KMS-11 (cell line): ENCODE measurements around the gene BBX.

Experiments
- H2AFZ ChIP-seq: fragments of 200-600 bp; sonication (generic); 2 replicates; pipeline ENCODE4 v1.6.1; 2016; ENCODE audit warnings: antibody characterized with exemption, mixed run types, low read depth
- H3K27ac ChIP-seq: fragments of 200-600 bp; sonication (generic); 2 replicates; pipeline ENCODE4 v1.6.1; 2016; ENCODE audit warnings: mild to moderate bottlenecking, mixed run types
- H3K27me3 ChIP-seq: fragments of 200-600 bp; sonication (generic); 2 replicates; pipeline ENCODE4 v1.6.1; 2017; ENCODE audit warnings: mild to moderate bottlenecking, low read depth, mixed run types, moderate library complexity; ENCODE audit not compliant: insufficient read depth
- H3K36me3 ChIP-seq: fragments of 200-600 bp; sonication (generic); 2 replicates; pipeline ENCODE4 v1.6.1; 2017; ENCODE audit warnings: mild to moderate bottlenecking, mixed run types; ENCODE audit not compliant: insufficient read depth
- H3K4me1 ChIP-seq: fragments of 200-600 bp; sonication (generic); 2 replicates; pipeline ENCODE4 v1.6.1; 2016; ENCODE audit warnings: mild to moderate bottlenecking, low read depth, mixed run types; ENCODE audit not compliant: poor library complexity, severe bottlenecking
- H3K4me2 ChIP-seq: fragments of 200-600 bp; sonication (generic); 2 replicates; pipeline ENCODE4 v1.7.0; 2016; ENCODE audit warnings: mild to moderate bottlenecking, mixed run types
- H3K4me3 ChIP-seq: fragments of 200-600 bp; sonication (generic); IDR thresholded peaks from 2 replicates; pipeline ENCODE4 v1.6.1; 2017; ENCODE audit warnings: low read depth, low read length, mixed read lengths; ENCODE audit not compliant: insufficient read depth
- H3K79me2 ChIP-seq: fragments of 200-600 bp; sonication (generic); 2 replicates; pipeline ENCODE4 v1.6.1; 2016; ENCODE audit warnings: low read depth, mixed run types; ENCODE audit not compliant: insufficient read depth
- H3K9ac ChIP-seq: fragments of 200-600 bp; sonication (generic); 2 replicates; pipeline ENCODE4 v1.6.1; 2016; ENCODE audit warnings: mild to moderate bottlenecking, mixed run types
- H4K20me1 ChIP-seq: fragments of 200-600 bp; sonication (generic); 2 replicates; pipeline ENCODE4 v1.6.1; 2016; ENCODE audit warnings: mild to moderate bottlenecking, mixed run types; ENCODE audit not compliant: insufficient read depth
- CTCF ChIP-seq: fragments of 200-600 bp; sonication (generic); conservative IDR thresholded peaks from 2 replicates; pipeline ENCODE4 v1.6.1; 2017; ENCODE audit warnings: low read depth, mild to moderate bottlenecking, antibody characterized with exemption, low read length, moderate library complexity, mixed read lengths

BBX gene

DNA sequence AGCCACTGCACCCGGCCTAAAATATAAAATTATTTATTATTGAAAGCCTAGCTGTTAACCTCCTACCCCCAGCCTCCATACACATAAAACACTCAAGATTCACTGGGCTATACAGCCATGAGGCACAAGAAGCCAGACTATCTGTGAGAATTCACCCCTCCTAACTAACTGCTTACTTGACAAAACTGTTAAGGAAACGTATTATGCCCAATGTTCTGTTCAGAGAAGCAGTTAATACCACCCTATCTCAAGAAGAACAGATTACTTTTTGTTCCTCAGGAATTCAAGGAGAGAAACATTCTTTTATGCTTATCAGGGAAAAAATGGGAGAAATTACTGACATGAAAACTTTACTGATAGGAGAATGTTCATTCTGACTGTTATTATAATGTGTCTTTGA, 144.1 kb downstream of the BBX start:
- TF ChIP-seq CTCF: no peak
- peaks cover 6% of the 10 kb centered on the region for H3K4me1 ChIP-seq
- H3K27ac ChIP-seq: no peak overlapping the region
- H3K9ac ChIP-seq: no peak overlapping the region
- no peak overlapping the region for H2AFZ ChIP-seq
- no peak overlapping the region for H3K4me2 ChIP-seq
- no peaks in the 10 kb centered on the region for H3K27me3 ChIP-seq
- 0 out of 2 replicates have a peak, but pooled peaks cover under 1% of the 10 kb centered on the region for H3K79me2 ChIP-seq
- H3K36me3 ChIP-seq: no peaks in the 10 kb centered on the region; the same call in 1 of the 2 replicates
- no peaks in the 10 kb centered on the region for H4K20me1 ChIP-seq
- H3K4me3 ChIP-seq: no peak overlapping the region

- TF ChIP-seq CTCF: no peak
- no peak overlapping the region for H3K9ac ChIP-seq
- H3K79me2 ChIP-seq: no peaks in the 10 kb centered on the region
- H3K27me3 ChIP-seq: no peaks in the 10 kb centered on the region
- H3K4me3 ChIP-seq: no peak overlapping the region
- H3K36me3 ChIP-seq: no peaks in the 10 kb centered on the region; the same call in 1 of the 2 replicates
- no peak overlapping the region for H3K4me2 ChIP-seq
- no peak overlapping the region for H2AFZ ChIP-seq
- H4K20me1 ChIP-seq: no peaks in the 10 kb centered on the region
- no peak overlapping the region for H3K27ac ChIP-seq
- no peaks in the 10 kb centered on the region for H3K4me1 ChIP-seq
Observed at GRCh38 chr3:107668416-107668815, 145.7 kb downstream of the BBX start.

DNA sequence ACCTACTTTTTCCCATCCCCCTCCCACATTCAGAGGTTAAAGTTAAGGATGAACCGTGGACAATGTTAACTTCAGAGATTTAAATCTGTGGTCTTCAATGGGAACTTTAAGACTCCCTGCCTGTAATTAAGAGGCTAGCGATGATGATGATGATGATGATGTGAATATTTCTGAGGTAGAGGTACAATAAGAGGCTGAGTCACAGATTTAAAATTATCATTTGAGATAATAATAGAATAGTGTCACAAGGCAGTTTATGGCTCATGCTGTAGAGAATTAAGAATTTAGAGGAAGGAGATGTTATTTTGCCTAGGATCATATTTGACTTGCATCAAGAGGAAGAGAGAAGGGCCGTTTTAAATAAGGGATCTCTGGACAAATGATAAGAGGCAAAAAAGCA, 146.2 kb downstream of the BBX start:
- Histone ChIP-seq H3K79me2 (no peaks in the 10 kb centered on the region), H3K9ac (no peak overlapping the region), H3K4me1 (no peaks in the 10 kb centered on the region), H3K4me3 (no peak overlapping the region), H3K27me3 (no peaks in the 10 kb centered on the region), H3K4me2 (no peak overlapping the region), H3K27ac (no peak overlapping the region), H3K36me3 (no peaks in the 10 kb centered on the region; the same call in 1 of the 2 replicates), H2AFZ (no peak overlapping the region), H4K20me1 (no peaks in the 10 kb centered on the region)
- no peak for TF ChIP-seq CTCF

- Histone ChIP-seq H3K27me3 (no peaks in the 10 kb centered on the region), H3K79me2 (no peaks in the 10 kb centered on the region), H4K20me1 (no peaks in the 10 kb centered on the region), H2AFZ (no peak overlapping the region), H3K27ac (no peak overlapping the region), H3K4me1 (no peaks in the 10 kb centered on the region), H3K9ac (no peak overlapping the region), H3K36me3 (no peaks in the 10 kb centered on the region; the same call in 1 of the 2 replicates), H3K4me3 (no peak overlapping the region), H3K4me2 (no peak overlapping the region)
- TF ChIP-seq CTCF: no peak
Observed at GRCh38 chr3:107669669-107670068, 146.9 kb downstream of the BBX start.
